HG02610 (cell line): Measurements from ENCODE around the gene WDR73.
"Not testable (repeated sequence)": the region's sequence is repeated elsewhere in the genome, so short reads cannot be mapped to it uniquely, and the experiment has no call there.

Source experiments
- ATAC-seq: cut with Tn5 transposase; IDR thresholded peaks from one replicate; pipeline ENCODE4 v1.9.1; 2021; ENCODE audit warnings: mild to moderate bottlenecking, moderate library complexity; ENCODE audit not compliant: unreplicated experiment

The WDR73 gene

GRCh38 chr15:84658080-84658787, 4.2 kb upstream of the WDR73 start, which contains the start of gene NMB:
TSS of gene NMB (minus strand) at chr15:84658199. CDS start at chr15:84658152, 47 bp downstream.
- peak; percentile 56 for ATAC-seq

GRCh38 chr15:84657748-84658079, 3.6 kb upstream of the WDR73 start:
- ATAC-seq: no peak

GRCh38 chr15:84656972-84657371, 2.9 kb upstream of the WDR73 start:
- no peak for ATAC-seq

GRCh38 chr15:84654689-84655453, 788 bp upstream of the WDR73 start:
- peak; percentile 30 for ATAC-seq

GRCh38 chr15:84653584-84653909, 536 bp downstream of the WDR73 start:
- no peak for ATAC-seq

GRCh38 chr15:84649706-84650105, 4.4 kb downstream of the WDR73 start:
- no peak for ATAC-seq

- no peak for ATAC-seq
These were observed 5.5 kb downstream of the WDR73 start for GRCh38 chr15:84648539-84648938.

- ATAC-seq: no peak
These were observed 6.4 kb downstream of the WDR73 start for GRCh38 chr15:84647726-84648125.

- ATAC-seq: no peak
These were observed 8.1 kb downstream of the WDR73 start for GRCh38 chr15:84645997-84646396.

- no peak for ATAC-seq
These were observed 8.6 kb downstream of the WDR73 start for GRCh38 chr15:84645496-84645895.

GRCh38 chr15:84643838-84644237, 10.2 kb downstream of the WDR73 start:
- no peak for ATAC-seq

GRCh38 chr15:84642640-84643039, 11.4 kb downstream of the WDR73 start:
- not testable (repeated sequence) for ATAC-seq

GRCh38 chr15:84641871-84642270, 12.2 kb downstream of the WDR73 start:
- ATAC-seq: not testable (repeated sequence)

GRCh38 chr15:84638103-84638502, 16.0 kb downstream of the WDR73 start:
- ATAC-seq: no peak

- ATAC-seq: no peak
These were observed 19.8 kb downstream of the WDR73 start for GRCh38 chr15:84634228-84634837.

GRCh38 chr15:84633311-84634227, 20.5 kb downstream of the WDR73 start:
- ATAC-seq: peak; percentile 34

- ATAC-seq: no peak
These were observed 22.3 kb downstream of the WDR73 start for GRCh38 chr15:84631706-84632272.

GRCh38 chr15:84629033-84629432, 25.1 kb downstream of the WDR73 start:
- ATAC-seq: no peak

GRCh38 chr15:84625123-84625522, 29.0 kb downstream of the WDR73 start:
- no peak for ATAC-seq

GRCh38 chr15:84624359-84624758, 29.7 kb downstream of the WDR73 start:
- ATAC-seq: no peak
